HEK293 (cell line): ENCODE measurements around the gene PDZRN3.

Source experiments
- CTCF ChIA-PET: fragments of 350-600 bp; formaldehyde crosslinking; extraction: SDS; loops from one replicate; lab custom pipeline; 2021; ENCODE audit warnings: antibody characterized with exemption; lab: Yijun Ruan, JAX
- POLR2A ChIA-PET: fragments of 300-600 bp; formaldehyde crosslinking; extraction: SDS; loops from one replicate; lab custom pipeline; 2020; ENCODE audit warnings: antibody characterized with exemption, inconsistent platforms; lab: Yijun Ruan, JAX
- H3K27ac ChIP-seq: fragments of 200-500 bp; sonication (Bioruptor generic); 2 replicates; pipeline ENCODE4 v1.5.1; 2014; ENCODE audit warnings: low read depth, low read length, control low read depth, inconsistent platforms; ENCODE audit errors: extremely low read depth
- H3K36me3 ChIP-seq, 2 experiments: fragments of 200-500 bp in 1 of 2; sonication (Bioruptor generic) in 1 of 2; 1 replicate in 1 of 2; 2 replicates in 1 of 2; pipeline ENCODE4 v1.5.1; 2014 to 2017; ENCODE audit warnings: inconsistent platforms in 2 of 2, low read length in 2 of 2; ENCODE audit not compliant: control insufficient read depth in 2 of 2, insufficient read depth in 1 of 2
- H3K4me1 ChIP-seq: fragments of 200-500 bp; sonication (Bioruptor generic); 2 replicates; pipeline ENCODE4 v1.5.1; 2014; ENCODE audit warnings: mild to moderate bottlenecking, low read length, inconsistent platforms; ENCODE audit not compliant: control insufficient read depth, insufficient read depth
- H3K4me3 ChIP-seq: 2 replicates; pipeline ENCODE4 v1.5.1; 2011; ENCODE audit warnings: low read depth, mild to moderate bottlenecking, control low read depth, low read length, moderate library complexity
- H3K9me3 ChIP-seq: fragments of 200-500 bp; sonication (Bioruptor generic); 2 replicates; pipeline ENCODE4 v1.5.1; 2014; ENCODE audit warnings: low read depth, low read length, inconsistent platforms; ENCODE audit not compliant: control insufficient read depth, insufficient read depth
- GLI4 ChIP-seq: fragments of 450-650 bp; formaldehyde crosslinking; IDR thresholded peaks from 2 replicates; pipeline ENCODE4 v1.5.1; 2016; ENCODE audit warnings: missing biosample characterization, missing genetic modification characterization
- KLF1 ChIP-seq: fragments of 450-650 bp; formaldehyde crosslinking; IDR thresholded peaks from 2 replicates; pipeline ENCODE4 v1.5.1; 2016; ENCODE audit warnings: missing biosample characterization, missing genetic modification characterization
- KLF16 ChIP-seq: fragments of 450-650 bp; formaldehyde crosslinking; IDR thresholded peaks from 2 replicates; pipeline ENCODE4 v1.5.1; 2017; ENCODE audit warnings: missing biosample characterization, missing genetic modification characterization
- PBX3 ChIP-seq: sonication (generic); formaldehyde crosslinking; IDR thresholded peaks from 2 replicates; pipeline ENCODE4 v1.8.1; 2022; ENCODE audit warnings: mild to moderate bottlenecking, moderate library complexity, missing genetic modification reagents
- SP2 ChIP-seq: fragments of 450-650 bp; formaldehyde crosslinking; IDR thresholded peaks from 2 replicates; pipeline ENCODE4 v1.5.1; 2016; ENCODE audit warnings: missing biosample characterization, missing genetic modification characterization
- SP3 ChIP-seq: fragments of 450-650 bp; formaldehyde crosslinking; IDR thresholded peaks from 2 replicates; pipeline ENCODE4 v1.5.1; 2016; ENCODE audit warnings: missing biosample characterization, missing genetic modification characterization
- TRIM28 ChIP-seq: IDR thresholded peaks from 2 replicates; pipeline ENCODE4 v1.6.1; 2011; ENCODE audit warnings: low read length, control low read depth, borderline replicate concordance
- WT1 ChIP-seq: fragments of 450-650 bp; formaldehyde crosslinking; IDR thresholded peaks from 2 replicates; pipeline ENCODE4 v1.5.1; 2016; ENCODE audit warnings: missing biosample characterization, missing genetic modification characterization
- ZBTB17 ChIP-seq: fragments of 450-650 bp; formaldehyde crosslinking; IDR thresholded peaks from 2 replicates; pipeline ENCODE4 v1.5.1; 2016; ENCODE audit warnings: missing biosample characterization, missing genetic modification characterization
- ZFP37 ChIP-seq: fragments of 450-650 bp; formaldehyde crosslinking; IDR thresholded peaks from 2 replicates; pipeline ENCODE4 v1.5.1; 2016; ENCODE audit warnings: missing biosample characterization, missing genetic modification characterization
- ZNF133 ChIP-seq: fragments of 450-650 bp; formaldehyde crosslinking; IDR thresholded peaks from 2 replicates; pipeline ENCODE4 v1.5.1; 2016; ENCODE audit warnings: missing biosample characterization, missing genetic modification characterization
- ZNF138 ChIP-seq: fragments of 450-650 bp; formaldehyde crosslinking; IDR thresholded peaks from 2 replicates; pipeline ENCODE4 v1.5.1; 2016; ENCODE audit warnings: missing biosample characterization, missing genetic modification characterization, borderline replicate concordance
- ZNF140 ChIP-seq: fragments of 450-650 bp; formaldehyde crosslinking; IDR thresholded peaks from 2 replicates; pipeline ENCODE4 v1.5.1; 2016; ENCODE audit warnings: missing biosample characterization, missing genetic modification characterization
- ZNF404 ChIP-seq: fragments of 450-650 bp; formaldehyde crosslinking; IDR thresholded peaks from 2 replicates; pipeline ENCODE4 v1.5.1; 2017; ENCODE audit warnings: missing biosample characterization, missing genetic modification characterization
- ZNF48 ChIP-seq: fragments of 450-650 bp; formaldehyde crosslinking; IDR thresholded peaks from 2 replicates; pipeline ENCODE4 v1.5.1; 2016; ENCODE audit warnings: missing biosample characterization, missing genetic modification characterization
- ZNF558 ChIP-seq: fragments of 450-650 bp; formaldehyde crosslinking; IDR thresholded peaks from 2 replicates; pipeline ENCODE4 v1.5.1; 2016; ENCODE audit warnings: missing biosample characterization, missing genetic modification characterization
- ZNF670 ChIP-seq: fragments of 450-650 bp; formaldehyde crosslinking; IDR thresholded peaks from 2 replicates; pipeline ENCODE4 v1.5.1; 2016; ENCODE audit warnings: missing biosample characterization, missing genetic modification characterization, low read depth
- ZNF677 ChIP-seq: fragments of 450-650 bp; IDR thresholded peaks from 2 replicates; pipeline ENCODE4 v1.5.0; 2018; ENCODE audit warnings: missing biosample characterization, mild to moderate bottlenecking, missing genetic modification characterization, moderate library complexity
- ZNF692 ChIP-seq: fragments of 450-650 bp; formaldehyde crosslinking; IDR thresholded peaks from 2 replicates; pipeline ENCODE4 v1.5.1; 2016; ENCODE audit warnings: missing biosample characterization, missing genetic modification characterization
- ZNF701 ChIP-seq: fragments of 450-650 bp; formaldehyde crosslinking; IDR thresholded peaks from 2 replicates; pipeline ENCODE4 v1.5.1; 2016; ENCODE audit warnings: missing biosample characterization, missing genetic modification characterization
- ZNF747 ChIP-seq: fragments of 450-650 bp; formaldehyde crosslinking; IDR thresholded peaks from 2 replicates; pipeline ENCODE4 v1.5.1; 2016; ENCODE audit warnings: missing biosample characterization, missing genetic modification characterization
- ZNF830 ChIP-seq: fragments of 450-650 bp; IDR thresholded peaks from 2 replicates; pipeline ENCODE4 v1.5.0; 2018; ENCODE audit warnings: missing biosample characterization, missing genetic modification characterization, low read depth, mild to moderate bottlenecking, moderate library complexity
- ZSCAN23 ChIP-seq: fragments of 450-650 bp; formaldehyde crosslinking; IDR thresholded peaks from 2 replicates; pipeline ENCODE4 v1.5.1; 2016; ENCODE audit warnings: missing biosample characterization, missing genetic modification characterization
- TF ChIP-seq, protein P1 (sequence below): fragments of 450-650 bp; formaldehyde crosslinking; IDR thresholded peaks from 2 replicates; pipeline ENCODE4 v1.5.1; 2016; ENCODE audit warnings: missing biosample characterization, missing genetic modification characterization
- TF ChIP-seq, protein P2 (sequence below): fragments of 450-650 bp; formaldehyde crosslinking; IDR thresholded peaks from 2 replicates; pipeline ENCODE4 v1.5.1; 2017; ENCODE audit warnings: missing biosample characterization, missing genetic modification characterization
- TF ChIP-seq, protein P3 (sequence below): fragments of 450-650 bp; formaldehyde crosslinking; IDR thresholded peaks from 2 replicates; pipeline ENCODE4 v1.5.1; 2016; ENCODE audit warnings: missing biosample characterization, missing genetic modification characterization

The PDZRN3 gene

GRCh38 chr3:73621388-73621787, 3.4 kb downstream of the PDZRN3 start:
- no peak overlapping the region for H3K27ac ChIP-seq
- H3K9me3 ChIP-seq: no peaks in the 10 kb centered on the region
- TF ChIP-seq ZNF677 (no peak), ZNF404 (no peak), ZFP37 (tag by site-specific recombination) (no peak), ZNF747 (tag by site-specific recombination) (no peak), ZNF48 (tag by site-specific recombination) (no peak), ZNF692 (no peak), WT1 (tag by site-specific recombination) (no peak), ZNF140 (tag by site-specific recombination) (no peak), TRIM28 (no peak), ZSCAN23 (tag by site-specific recombination) (no peak), ZNF830 (no peak), ZNF701 (tag by site-specific recombination) (no peak)
- H3K4me3 ChIP-seq: no peak overlapping the region
- H3K4me1 ChIP-seq: no peaks in the 10 kb centered on the region; the same call in 1 of the 2 replicates
- ChIA-PET CTCF (interaction anchor here (0.5 to 1.6 kb wide), 3 partner anchors 113 to 1296 kb away, joined by 3 to 5 read pairs (median 3); no protein-coding TSS in a partner anchor), POLR2A (no interaction called here)
- no peaks in the 10 kb centered on the region for H3K36me3 ChIP-seq

DNA sequence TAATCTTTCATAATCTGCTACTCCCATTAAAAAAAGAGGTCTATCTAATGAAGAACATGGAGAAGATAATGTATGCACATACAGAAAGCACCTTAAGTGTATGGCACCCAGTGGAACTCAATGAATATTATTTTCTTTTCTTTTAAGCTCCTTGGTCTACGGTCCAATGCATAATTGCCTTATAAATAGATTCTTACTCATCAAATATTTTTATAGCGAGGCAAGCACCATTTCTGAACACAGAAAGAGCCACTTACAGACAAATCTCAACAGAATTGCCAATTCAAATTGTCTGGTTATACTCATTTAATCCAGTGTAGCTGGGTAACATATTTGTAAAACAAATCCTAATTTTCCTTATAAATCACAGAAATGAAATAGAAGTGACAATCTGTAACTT, 6.3 kb downstream of the PDZRN3 start:
- no peak overlapping the region for H3K27ac ChIP-seq
- no peaks in the 10 kb centered on the region for H3K9me3 ChIP-seq
- H3K36me3 ChIP-seq: no peaks in the 10 kb centered on the region
- H3K4me3 ChIP-seq: no peak overlapping the region
- H3K4me1 ChIP-seq: no peaks in the 10 kb centered on the region; the same call in 1 of the 2 replicates
- POLR2A ChIA-PET: no interaction called here
- CTCF ChIA-PET: interaction anchor here (0.6 kb wide), 1 partner anchor 14 kb away, joined by 4 read pairs; no protein-coding TSS in a partner anchor
- TF ChIP-seq SP3 (no peak), ZNF670 (no peak), ZNF133 (no peak), GLI4 (tag by site-specific recombination) (no peak), ZNF558 (no peak), KLF1 (no peak), PBX3 (no peak), SP2 (no peak), ZNF138 (tag by site-specific recombination) (no peak), ZBTB17 (tag by site-specific recombination) (no peak), KLF16 (tag by site-specific recombination) (no peak), ZNF701 (tag by site-specific recombination) (no peak)
- TF ChIP-seq, protein P1, sequence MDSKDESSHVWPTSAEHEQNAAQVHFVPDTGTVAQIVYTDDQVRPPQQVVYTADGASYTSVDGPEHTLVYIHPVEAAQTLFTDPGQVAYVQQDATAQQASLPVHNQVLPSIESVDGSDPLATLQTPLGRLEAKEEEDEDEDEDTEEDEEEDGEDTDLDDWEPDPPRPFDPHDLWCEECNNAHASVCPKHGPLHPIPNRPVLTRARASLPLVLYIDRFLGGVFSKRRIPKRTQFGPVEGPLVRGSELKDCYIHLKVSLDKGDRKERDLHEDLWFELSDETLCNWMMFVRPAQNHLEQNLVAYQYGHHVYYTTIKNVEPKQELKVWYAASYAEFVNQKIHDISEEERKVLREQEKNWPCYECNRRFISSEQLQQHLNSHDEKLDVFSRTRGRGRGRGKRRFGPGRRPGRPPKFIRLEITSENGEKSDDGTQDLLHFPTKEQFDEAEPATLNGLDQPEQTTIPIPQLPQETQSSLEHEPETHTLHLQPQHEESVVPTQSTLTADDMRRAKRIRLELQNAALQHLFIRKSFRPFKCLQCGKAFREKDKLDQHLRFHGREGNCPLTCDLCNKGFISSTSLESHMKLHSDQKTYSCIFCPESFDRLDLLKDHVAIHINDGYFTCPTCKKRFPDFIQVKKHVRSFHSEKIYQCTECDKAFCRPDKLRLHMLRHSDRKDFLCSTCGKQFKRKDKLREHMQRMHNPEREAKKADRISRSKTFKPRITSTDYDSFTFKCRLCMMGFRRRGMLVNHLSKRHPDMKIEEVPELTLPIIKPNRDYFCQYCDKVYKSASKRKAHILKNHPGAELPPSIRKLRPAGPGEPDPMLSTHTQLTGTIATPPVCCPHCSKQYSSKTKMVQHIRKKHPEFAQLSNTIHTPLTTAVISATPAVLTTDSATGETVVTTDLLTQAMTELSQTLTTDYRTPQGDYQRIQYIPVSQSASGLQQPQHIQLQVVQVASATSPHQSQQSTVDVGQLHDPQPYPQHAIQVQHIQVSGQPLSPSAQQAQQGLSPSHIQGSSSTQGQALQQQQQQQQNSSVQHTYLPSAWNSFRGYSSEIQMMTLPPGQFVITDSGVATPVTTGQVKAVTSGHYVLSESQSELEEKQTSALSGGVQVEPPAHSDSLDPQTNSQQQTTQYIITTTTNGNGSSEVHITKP: no peak
- TF ChIP-seq, protein P2, sequence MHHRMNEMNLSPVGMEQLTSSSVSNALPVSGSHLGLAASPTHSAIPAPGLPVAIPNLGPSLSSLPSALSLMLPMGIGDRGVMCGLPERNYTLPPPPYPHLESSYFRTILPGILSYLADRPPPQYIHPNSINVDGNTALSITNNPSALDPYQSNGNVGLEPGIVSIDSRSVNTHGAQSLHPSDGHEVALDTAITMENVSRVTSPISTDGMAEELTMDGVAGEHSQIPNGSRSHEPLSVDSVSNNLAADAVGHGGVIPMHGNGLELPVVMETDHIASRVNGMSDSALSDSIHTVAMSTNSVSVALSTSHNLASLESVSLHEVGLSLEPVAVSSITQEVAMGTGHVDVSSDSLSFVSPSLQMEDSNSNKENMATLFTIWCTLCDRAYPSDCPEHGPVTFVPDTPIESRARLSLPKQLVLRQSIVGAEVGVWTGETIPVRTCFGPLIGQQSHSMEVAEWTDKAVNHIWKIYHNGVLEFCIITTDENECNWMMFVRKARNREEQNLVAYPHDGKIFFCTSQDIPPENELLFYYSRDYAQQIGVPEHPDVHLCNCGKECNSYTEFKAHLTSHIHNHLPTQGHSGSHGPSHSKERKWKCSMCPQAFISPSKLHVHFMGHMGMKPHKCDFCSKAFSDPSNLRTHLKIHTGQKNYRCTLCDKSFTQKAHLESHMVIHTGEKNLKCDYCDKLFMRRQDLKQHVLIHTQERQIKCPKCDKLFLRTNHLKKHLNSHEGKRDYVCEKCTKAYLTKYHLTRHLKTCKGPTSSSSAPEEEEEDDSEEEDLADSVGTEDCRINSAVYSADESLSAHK: no peak
- TF ChIP-seq, protein P3, sequence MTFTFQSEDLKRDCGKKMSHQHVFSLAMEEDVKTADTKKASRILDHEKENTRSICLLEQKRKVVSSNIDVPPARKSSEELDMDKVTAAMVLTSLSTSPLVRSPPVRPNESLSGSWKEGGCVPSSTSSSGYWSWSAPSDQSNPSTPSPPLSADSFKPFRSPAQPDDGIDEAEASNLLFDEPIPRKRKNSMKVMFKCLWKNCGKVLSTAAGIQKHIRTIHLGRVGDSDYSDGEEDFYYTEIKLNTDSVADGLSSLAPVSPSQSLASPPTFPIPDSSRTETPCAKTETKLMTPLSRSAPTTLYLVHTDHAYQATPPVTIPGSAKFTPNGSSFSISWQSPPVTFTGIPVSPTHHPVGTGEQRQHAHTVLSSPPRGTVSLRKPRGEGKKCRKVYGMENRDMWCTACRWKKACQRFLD (tag by site-specific recombination): no peak
